ENCODE data around the gene NFAM1.

- no peak for TF ChIP-seq CTCF (IDR thresholded peaks at IDR 0.05 in 8 of 11, conservative IDR thresholded peaks at IDR 0.05 in 3 of 11)
- TF ChIP-seq POLR2AphosphoS5 (IDR thresholded peaks at IDR 0.05): peak in 1 of 3 donors; percentile 22
- no peak for TF ChIP-seq POLR2A (IDR thresholded peaks at IDR 0.05)
These were observed 51.2 kb downstream of the NFAM1 start for GRCh38 chr22:42380769-42381551.
